GM19023 (cell line): ENCODE measurements around the gene SKOR1.

ENCODE experiments used
- ATAC-seq: cut with Tn5 transposase; IDR thresholded peaks from one replicate; pipeline ENCODE4 v1.9.1; 2021; ENCODE audit warnings: mild to moderate bottlenecking, moderate library complexity; ENCODE audit not compliant: unreplicated experiment

The SKOR1 gene

DNA sequence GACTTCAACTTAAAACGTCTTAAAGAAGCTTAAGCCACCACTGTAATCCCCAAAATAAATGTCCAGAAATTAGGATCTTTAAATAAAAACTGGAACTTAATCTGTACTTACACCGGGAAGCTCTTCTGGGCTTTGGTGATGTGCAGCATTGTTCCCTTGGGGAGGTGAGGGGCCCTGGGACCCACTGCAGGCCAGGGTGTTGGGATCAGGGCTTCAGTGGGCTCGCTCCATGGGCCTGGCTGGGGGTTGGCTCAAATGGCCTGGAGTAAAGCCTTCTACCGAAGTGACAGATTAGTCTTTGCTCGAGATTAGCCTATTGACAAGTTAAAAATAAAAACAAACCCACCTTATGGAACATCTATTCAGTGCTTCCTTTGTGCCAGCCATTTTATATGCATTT is 20.7 kb downstream of the SKOR1 start:
- ATAC-seq: no peak

GRCh38 chr15:67849538-67849937 is 24.2 kb downstream of the SKOR1 start:
- no peak for ATAC-seq

DNA sequence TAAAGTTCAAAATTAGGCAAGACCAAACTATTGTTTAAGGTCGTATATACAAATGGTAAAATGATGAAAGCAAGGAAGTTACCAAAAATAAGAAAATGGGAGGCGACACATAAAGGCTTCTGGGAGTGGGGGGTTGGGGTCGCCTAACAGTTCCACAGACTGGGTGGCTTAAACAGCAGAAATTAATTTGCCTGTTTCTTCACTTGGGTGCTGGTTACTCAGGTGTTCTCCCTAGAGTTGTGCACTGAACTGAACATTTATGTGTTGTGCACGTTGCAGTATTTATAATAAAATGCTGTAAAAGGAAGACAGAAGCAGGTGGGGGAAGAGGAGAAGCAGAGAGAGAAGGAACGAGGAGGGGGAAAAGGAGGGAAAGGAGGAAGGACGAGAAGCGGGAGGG is 25.0 kb downstream of the SKOR1 start:
- no peak for ATAC-seq

DNA sequence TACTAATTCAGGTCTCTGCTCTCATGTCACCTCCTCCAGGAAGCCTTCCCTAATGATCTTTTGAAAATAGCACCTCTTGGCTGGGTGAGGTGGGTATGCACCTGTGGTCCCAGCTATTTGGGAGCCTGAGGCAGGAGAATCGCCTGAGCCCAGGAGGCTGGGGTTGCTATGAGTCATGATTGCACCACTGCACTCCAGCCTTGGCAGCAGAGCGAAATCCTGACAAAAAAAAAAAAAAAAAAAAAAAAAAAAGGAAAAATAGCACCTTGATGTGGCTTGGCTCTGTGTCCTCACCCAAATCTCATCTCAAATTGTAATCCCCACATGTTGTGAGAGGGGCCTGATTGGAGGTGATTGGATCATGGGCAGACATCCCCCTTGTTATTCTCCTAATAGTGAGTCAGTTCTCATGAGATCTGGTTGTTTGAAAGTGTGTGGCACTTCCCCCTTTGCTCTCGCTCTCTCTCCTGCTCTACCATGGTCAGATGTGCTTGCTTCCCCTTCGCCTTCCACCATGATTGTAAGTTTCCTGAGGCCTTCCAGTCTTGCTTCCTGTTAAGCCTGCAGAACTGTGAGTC is 25.8 kb downstream of the SKOR1 start:
- no peak for ATAC-seq

DNA sequence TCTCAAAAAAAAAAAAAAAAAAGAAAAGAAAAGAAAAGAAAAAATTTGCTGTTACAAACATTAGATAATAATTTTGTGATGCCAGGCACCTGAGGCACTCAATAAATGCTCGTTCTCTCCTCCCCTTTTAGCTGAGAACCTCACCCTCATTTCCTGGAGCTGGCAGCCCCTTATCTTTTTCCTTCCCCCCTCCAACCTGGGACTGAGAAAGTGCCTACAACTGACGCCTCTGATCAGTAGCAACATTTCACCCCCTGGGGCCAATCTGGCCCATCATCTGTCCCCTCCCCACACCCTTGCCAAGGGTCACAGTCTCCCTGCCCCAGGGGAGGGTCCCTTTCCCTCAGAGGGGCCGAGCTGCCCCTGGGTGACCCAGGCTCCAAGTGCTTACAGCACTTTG is 27.1 kb downstream of the SKOR1 start:
- ATAC-seq: no peak

DNA sequence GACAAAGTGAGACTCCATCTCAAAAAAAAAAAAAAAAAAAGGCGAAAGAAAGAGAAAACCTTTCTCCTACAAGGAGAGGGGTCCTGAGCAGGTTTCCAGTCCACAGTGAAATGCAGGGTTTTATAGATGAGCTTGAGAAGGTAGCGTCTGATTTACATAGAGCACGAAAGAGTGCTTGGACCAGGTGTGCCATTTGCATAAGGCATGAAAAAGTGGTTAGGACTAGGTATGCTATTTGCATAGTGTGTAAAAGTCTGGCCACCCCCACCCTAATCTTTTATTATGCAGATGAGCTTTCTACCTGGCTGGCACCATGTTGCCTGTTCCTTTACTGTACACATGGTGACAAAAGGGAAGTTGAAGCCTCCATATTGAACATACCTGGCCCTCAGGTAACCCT is 28.1 kb downstream of the SKOR1 start:
- no peak for ATAC-seq

GRCh38 chr15:67854358-67854757 is 29.0 kb downstream of the SKOR1 start:
- ATAC-seq: no peak

DNA sequence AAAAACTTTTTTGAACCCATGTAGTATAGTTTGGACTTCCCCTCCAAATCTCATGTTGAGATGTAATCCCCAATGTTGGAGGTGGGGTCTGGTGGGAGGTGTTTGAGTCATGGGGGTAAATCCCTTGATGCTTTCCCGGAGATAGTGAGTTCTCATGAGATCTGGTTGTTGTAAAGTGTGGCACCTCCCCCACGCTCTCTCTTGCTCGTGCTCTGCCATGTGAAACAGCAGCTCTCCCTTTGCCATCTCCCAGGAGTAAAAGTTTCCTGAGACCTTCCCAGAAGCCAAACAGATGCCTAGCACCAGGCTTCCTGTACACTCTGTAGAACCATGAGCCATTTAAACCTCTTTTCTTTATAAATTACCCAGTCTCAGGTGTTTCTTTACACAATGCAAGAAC is 30.5 kb downstream of the SKOR1 start:
- no peak for ATAC-seq

- ATAC-seq: no peak
Measured at GRCh38 chr15:67857220-67857619, 31.9 kb downstream of the SKOR1 start.

GRCh38 chr15:67859331-67859946 is 34.1 kb downstream of the SKOR1 start:
- ATAC-seq: no peak

- no peak for ATAC-seq
Measured at GRCh38 chr15:67861983-67862382, 36.7 kb downstream of the SKOR1 start.

DNA sequence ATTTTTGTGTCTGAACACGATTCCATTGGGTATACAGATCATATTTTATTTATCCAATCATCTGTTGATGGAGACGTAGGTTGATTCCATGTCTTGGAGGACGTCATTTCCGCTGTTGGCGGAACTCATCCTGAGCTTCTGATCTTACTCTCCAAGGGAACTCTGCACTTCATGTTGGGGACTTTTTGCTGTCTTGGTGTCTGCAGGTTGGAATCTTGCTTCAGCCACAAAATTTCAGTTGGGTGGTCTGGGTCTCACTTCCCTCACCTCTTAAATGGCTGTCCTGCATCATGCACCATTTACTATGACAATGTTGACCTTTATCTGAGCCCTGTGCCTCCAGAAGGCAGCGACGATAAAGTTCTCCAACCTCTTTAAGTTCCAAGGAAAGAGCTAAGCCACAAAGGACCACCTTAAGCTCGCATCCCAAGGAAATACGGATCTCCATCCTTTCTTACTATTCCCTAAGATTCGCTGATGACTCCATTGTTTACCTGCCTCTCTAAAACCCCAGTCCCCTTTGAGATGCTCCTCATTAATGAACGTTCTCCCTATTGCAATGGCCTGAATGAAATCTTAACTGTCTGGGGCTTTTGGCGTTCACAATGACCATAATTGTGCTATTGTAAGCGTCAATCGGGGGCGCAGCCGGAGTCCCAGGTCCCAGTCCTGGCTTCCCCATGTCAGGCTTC is 37.6 kb downstream of the SKOR1 start:
- peak; percentile 51 for ATAC-seq

- peak; percentile 73 for ATAC-seq
Measured at GRCh38 chr15:67863442-67863987, 38.2 kb downstream of the SKOR1 start.

DNA sequence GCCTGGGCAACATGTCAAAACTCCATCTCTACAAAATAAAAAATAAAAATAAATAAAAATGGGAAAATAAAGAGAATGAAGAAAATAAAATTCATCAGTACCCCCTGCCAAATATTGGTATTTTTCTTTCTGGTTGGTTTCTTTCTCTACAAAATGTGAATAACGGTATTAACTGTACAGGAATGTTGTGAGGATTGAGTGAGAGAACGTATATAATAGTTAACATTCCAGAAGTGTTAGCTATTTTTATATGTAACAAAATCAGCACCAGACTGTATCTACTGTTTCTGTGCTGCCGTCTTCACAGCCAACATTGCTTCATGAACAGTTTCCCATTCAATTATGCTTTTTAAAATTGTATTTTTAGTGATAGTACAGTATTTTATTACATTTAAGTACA is 40.0 kb downstream of the SKOR1 start:
- no peak for ATAC-seq

DNA sequence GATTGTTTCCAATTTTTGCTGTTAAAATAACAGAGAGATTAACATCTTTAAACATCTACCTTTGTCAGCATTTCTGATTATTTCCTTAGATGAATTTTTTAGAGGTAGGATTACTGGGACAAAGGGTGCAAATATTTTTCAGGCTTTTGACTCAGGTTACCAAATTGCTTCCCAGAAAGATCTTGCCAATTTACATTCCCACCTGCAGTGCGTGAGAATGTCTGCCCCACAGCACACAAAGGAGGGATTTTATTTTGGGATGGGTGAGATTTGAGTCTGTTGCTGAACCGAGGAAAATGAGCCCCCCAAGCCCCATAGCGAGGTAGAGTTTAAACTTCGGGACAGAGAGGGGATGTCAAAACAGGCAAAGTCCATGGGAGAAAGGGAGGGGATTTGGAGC is 40.5 kb downstream of the SKOR1 start:
- no peak for ATAC-seq

GRCh38 chr15:67869701-67870100 is 44.4 kb downstream of the SKOR1 start:
- ATAC-seq: no peak

DNA sequence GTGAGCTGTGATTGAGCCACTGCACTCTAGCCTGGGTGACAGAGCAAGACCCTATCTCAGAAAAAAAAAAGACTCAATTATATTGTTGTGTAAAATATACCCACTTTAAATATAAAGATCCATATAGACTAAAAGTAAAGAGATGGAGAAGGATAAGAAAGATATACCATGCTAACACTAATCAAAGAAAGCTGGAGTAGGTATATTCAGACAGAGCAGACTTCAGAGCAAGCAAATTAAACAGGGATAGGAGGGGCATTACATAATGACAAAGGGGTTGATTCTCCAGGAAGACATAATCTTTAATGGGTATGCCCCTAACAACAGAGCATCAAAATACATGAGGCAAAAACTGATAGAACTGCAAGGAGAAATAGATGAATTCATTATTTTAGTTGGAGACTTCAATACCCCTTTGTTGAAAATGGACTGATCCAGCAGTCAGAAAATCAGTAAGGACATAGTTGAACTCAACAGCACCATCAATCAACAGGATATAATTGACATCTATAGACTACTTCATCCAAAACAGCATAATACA is 45.6 kb downstream of the SKOR1 start:
- ATAC-seq: no peak

DNA sequence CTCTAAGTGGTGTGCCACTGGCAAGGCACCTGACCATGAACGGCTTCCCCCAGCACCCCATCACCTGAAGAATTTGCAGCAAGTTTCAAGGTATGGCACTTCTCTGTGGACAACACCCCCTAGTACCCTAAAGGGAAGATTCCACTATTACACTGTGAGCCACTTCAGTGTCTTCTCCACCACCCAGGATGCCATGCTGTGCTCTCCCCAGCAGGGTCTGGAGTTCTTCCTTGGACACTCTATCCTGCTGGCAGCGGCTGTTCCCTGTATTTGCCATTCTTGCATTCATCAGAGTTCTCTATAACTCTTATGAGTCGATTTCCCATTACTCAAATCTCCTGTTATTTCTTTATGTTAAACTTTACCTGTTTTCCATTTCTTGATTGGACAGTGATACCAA is 48.5 kb downstream of the SKOR1 start:
- no peak for ATAC-seq

GRCh38 chr15:67878712-67879206 is 53.5 kb downstream of the SKOR1 start:
- no peak for ATAC-seq

DNA sequence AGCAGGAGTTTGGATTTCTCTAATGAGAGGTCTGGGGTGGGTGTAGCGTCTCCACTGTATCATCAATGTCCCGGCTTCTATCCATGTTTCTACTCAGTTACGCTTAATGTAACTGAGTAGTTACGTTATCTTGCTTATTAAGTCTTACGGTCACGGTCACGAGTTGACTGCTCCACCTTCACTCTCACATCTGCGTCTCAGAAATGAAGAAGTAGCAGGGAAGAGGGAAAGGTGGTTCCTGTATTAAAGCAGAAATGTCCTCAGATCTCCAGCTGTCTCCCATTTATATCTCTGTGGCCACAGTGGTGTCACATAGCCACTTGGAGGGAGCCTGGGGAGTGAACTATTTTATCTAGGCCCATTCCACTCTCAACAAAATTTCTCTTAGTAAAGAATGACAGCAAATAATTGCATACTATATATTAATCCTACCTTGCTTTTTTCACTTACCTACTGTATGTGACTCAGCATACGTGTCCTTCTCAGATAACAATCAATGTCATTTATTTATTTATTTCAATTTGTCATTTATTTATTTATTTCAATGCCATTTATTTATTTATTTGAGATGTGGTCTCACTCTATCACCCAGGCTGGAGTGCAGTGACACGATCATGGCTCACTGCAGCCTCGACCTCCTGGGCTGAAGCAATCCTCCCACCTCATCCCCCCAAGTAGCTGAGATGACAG is 54.3 kb downstream of the SKOR1 start:
- ATAC-seq: no peak

GRCh38 chr15:67880651-67881182 is 55.4 kb downstream of the SKOR1 start:
- no peak for ATAC-seq
